Measurements from ENCODE around the gene CBX4. TPM values are rescaled to one million over a fixed set of nuclear protein-coding genes. Genes with fewer than 3 reads are reported as not detected.
A peak's percentile ranks its signal among the peaks of the same experiment; 100 is the strongest.

CBX4 gene
- total RNA-seq, 1 experiment from 2014 or later, result 3.3 TPM

- Mint-ChIP-seq H3K27ac (no peak overlapping the region), H3K4me3 (peak overlapping the region; percentile 27; the same call in 1 of the 2 replicates), H3K27me3 (ENCODE audit: low read depth) (peaks cover 94% of the 10 kb centered on the region), H3K4me1 (peaks cover 36% of the 10 kb centered on the region), H3K36me3 (no peaks in the 10 kb centered on the region), H3K9me3 (no peaks in the 10 kb centered on the region)
- CTCF ChIA-PET, result interaction anchor here (0.9 to 9.2 kb wide), 9 partner anchors 11 to 121 kb away, joined by 3 to 119 read pairs (median 5); partner anchors contain the start of gene CBX4
- ATAC-seq, result no peak
- POLR2A ChIA-PET, result interaction anchor here (0.5 to 2.2 kb wide), 3 partner anchors 12 to 42 kb away, joined by 3 to 10 read pairs (median 5); no protein-coding TSS in a partner anchor
- no peak for TF ChIP-seq IRF2 (CRISPR knock-in tag; IDR thresholded peaks at IDR 0.05; ENCODE audit: borderline replicate concordance, low read depth)
- no peak for TF ChIP-seq NR1H2 (CRISPR knock-in tag; IDR thresholded peaks at IDR 0.05)
- TF ChIP-seq AFF4 (CRISPR knock-in tag; IDR thresholded peaks at IDR 0.05; ENCODE audit: borderline replicate concordance), result no peak
- peak; percentile 36 for DNase-seq (ENCODE audit: low spot score)
Measured at GRCh38 chr17:79794659-79795511, 44.4 kb downstream of the CBX4 start.

GRCh38 chr17:79793924-79794304, 45.3 kb downstream of the CBX4 start:
- Mint-ChIP-seq H3K27ac (no peak overlapping the region), H3K27me3 (ENCODE audit: low read depth) (peaks cover 92% of the 10 kb centered on the region), H3K4me3 (peak overlapping the region; percentile 60), H3K4me1 (peaks cover 34% of the 10 kb centered on the region), H3K36me3 (no peaks in the 10 kb centered on the region), H3K9me3 (no peaks in the 10 kb centered on the region)
- DNase-seq (ENCODE audit: low spot score) (peak; percentile 63), ATAC-seq (peak; percentile 8; the same call in 1 of the 2 replicates)
- ChIA-PET POLR2A (no interaction called here), CTCF (interaction anchor here (1.1 to 9.2 kb wide), 8 partner anchors 15 to 122 kb away, joined by 3 to 119 read pairs (median 12); partner anchors contain the start of gene CBX4)
- no peak for TF ChIP-seq JAZF1 (CRISPR knock-in tag; IDR thresholded peaks at IDR 0.05)
- no peak for TF ChIP-seq USF2 (CRISPR knock-in tag; IDR thresholded peaks at IDR 0.05)
- TF ChIP-seq ZNF263 (CRISPR knock-in tag; IDR thresholded peaks at IDR 0.05; ENCODE audit: low read depth), result no peak
- TF ChIP-seq HMGXB4 (CRISPR knock-in tag; IDR thresholded peaks at IDR 0.05), result no peak
- peak; percentile 57 for TF ChIP-seq NFYB (CRISPR knock-in tag; conservative IDR thresholded peaks at IDR 0.05; ENCODE audit: low read depth)

- Mint-ChIP-seq H3K27ac (no peak overlapping the region), H3K27me3 (ENCODE audit: low read depth) (peaks cover 92% of the 10 kb centered on the region), H3K4me3 (peak overlapping the region; percentile 60), H3K4me1 (peaks cover 36% of the 10 kb centered on the region), H3K36me3 (no peaks in the 10 kb centered on the region), H3K9me3 (no peaks in the 10 kb centered on the region)
- CTCF ChIA-PET, result interaction anchor here (1.1 to 9.2 kb wide), 7 partner anchors 15 to 52 kb away, joined by 3 to 119 read pairs (median 13); partner anchors contain the start of gene CBX4
- DNase-seq (ENCODE audit: low spot score), result peak; percentile 44
- ATAC-seq, result no peak
- TF ChIP-seq MAX (CRISPR knock-in tag; IDR thresholded peaks at IDR 0.05), result 0 out of 2 replicates have a peak, but pooled peaks have one; percentile 34
- no peak for TF ChIP-seq ATF1 (CRISPR knock-in tag; IDR thresholded peaks at IDR 0.05)
- no peak for TF ChIP-seq ZNF423 (CRISPR knock-in tag; IDR thresholded peaks at IDR 0.05)
- no peak for TF ChIP-seq SMAD4 (CRISPR knock-in tag; IDR thresholded peaks at IDR 0.05)
- 0 out of 2 replicates have a peak, but pooled peaks have one; percentile 19 for TF ChIP-seq NFYB (CRISPR knock-in tag; conservative IDR thresholded peaks at IDR 0.05; ENCODE audit: low read depth)
- no peak for TF ChIP-seq ELF4 (CRISPR knock-in tag; IDR thresholded peaks at IDR 0.05; ENCODE audit: low read depth)
- TF ChIP-seq MLX (CRISPR knock-in tag; IDR thresholded peaks at IDR 0.05), result no peak
- TF ChIP-seq ZNF121 (CRISPR knock-in tag; IDR thresholded peaks at IDR 0.05), result peak; percentile 98
- no peak for TF ChIP-seq E2F1 (CRISPR knock-in tag; IDR thresholded peaks at IDR 0.05)
- no peak for TF ChIP-seq TP53 (CRISPR knock-in tag; IDR thresholded peaks at IDR 0.05)
- POLR2A ChIA-PET, result no interaction called here
Measured at GRCh38 chr17:79792984-79793923, 46.0 kb downstream of the CBX4 start.

All from WTC11 (cell line).